NCI-H2196 treated with DMSO at 0.1 percent for 48 hours (cell line): Measurements from ENCODE around the gene ADAM12.
"Not testable (repeated sequence)": the region's sequence is repeated elsewhere in the genome, so short reads cannot be mapped to it uniquely, and the experiment has no call there.

Source experiments
- DNase-seq: peaks from one replicate; lab custom pipeline; 2025; ENCODE audit not compliant: unreplicated experiment; lab: John Stamatoyannopoulos, UW

ADAM12 gene

DNA sequence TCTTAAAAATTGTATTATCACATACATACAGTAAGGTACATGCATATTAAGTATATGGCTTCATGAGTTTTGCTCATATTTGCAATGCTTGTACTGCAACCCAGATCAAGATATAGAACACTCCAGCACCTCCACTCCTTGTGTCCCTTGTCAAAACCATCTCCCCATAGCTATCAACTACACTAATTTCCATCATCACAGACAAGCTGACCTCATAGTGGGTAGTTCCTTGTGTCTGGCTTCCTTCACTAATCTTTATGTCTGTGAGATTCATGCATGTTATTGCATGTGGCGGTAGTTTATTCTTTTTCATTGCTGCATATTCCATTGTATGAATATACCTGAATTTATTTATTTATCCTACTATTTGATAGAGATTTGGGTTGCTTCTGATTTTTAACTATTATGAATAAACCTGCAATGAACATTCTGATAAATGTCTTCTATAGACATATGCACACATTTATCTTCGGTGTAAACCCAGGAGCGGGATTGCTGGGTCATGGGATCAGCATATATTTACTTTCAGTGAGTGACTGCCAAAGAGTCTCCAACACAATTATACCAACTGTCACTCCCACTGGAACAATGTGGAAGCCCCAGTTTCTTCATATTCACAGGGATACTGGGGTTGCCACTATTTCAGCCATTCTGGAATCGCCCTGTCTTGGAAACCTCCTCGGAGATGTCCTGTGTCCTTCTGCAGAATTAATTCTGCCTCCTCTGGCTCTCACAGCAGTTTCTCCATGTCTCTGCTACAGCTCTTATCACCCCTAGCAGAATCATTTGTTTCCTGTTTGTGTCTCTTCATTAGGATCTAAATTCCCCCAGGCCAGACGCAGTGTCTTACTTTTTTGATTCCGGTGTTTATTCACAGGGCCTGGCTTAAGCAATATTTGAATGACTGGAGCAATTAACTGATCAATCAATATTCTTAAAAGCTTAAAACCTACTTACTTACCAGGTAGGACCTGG, 14.7 kb upstream of the ADAM12 start:
- DNase-seq = no peak

DNA sequence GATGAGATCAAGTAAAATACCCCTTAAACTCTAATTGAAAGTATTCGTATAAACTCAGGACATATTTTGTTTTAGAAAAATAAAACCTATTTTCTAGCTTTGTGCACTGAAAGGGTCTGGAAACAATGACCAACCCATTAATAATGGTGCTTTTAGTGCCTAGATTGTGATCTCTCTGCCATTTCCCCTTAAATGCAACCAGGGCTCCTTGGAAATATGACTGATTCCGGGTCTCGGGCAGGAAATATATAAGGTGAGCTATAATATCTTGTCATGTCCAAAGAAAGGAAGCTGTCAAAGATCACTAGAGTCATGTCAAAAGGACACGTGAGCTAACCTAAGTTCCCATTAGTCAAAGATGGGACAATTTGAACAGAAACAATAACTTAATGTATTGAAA, 12.4 kb upstream of the ADAM12 start:
- DNase-seq = no peak

DNA sequence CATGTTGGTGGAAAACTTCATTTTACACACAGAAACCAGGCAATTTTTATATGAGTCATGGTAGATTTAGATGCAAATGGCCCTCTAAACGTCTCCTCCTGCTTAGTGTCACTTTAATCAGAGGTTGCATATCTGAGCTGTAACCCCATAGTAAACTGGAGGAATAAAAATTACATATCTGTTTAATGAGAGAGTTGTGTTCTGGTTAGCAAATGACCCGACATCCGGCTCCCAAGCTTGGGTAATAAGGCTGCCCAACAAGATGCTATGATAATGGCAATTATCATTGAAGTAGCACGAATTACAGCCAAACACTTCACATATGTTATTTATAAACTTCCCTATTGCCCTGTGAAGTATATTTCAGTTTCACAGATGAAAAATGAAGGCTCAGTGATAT, 10.6 kb upstream of the ADAM12 start:
- no peak for DNase-seq

DNA sequence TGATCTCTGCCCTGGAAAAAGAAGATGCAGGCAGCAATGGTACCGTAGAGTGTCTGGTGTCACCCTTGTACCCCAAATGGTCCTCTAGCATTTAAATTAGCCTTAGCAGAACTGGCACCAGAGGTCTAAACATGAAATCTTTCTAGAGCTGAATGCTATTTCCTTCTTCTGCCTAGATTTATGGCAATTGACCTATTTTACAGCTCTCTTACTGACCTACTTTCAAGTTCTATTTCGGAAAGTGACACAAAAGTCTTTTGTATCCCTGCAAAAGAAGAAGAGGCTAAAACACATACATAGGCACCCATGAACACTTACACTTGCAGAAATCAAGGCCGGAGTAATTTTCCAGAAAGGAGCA, 10.1 kb upstream of the ADAM12 start:
- DNase-seq = no peak

DNA sequence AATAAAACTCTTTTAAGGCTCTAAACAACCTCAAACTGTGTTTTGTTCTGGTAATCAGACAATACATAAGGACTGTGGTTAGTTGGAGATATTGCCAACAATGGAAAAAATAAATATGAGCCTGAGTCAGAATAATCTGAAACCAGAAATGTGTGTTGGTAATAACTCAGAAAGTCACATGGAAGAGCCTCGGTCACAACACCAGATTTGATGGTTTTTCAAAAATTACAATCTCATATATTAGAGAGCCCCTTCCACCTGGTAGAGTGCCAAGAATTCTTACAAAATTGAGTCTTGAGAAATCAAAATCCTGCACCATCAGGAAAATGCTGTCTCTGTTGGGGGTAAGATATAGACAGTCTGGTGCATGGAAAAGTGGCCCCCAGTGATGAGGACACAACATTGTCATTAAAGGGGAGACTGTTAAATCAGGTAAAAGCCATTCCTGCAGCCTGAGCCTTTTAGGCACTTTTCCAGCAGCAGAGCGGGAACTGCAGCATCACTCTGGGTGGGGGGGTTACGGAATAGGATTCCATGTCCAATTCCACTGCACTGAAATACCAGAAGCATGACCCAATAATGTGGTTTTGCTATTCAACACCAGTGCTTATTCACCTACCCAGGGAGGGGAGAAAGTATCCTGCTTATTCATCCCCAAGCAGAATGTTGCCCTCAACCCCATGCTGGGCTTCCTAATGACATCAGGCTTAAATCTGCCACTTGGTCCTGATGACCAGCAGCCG, 9.5 kb upstream of the ADAM12 start:
- no peak for DNase-seq

DNA sequence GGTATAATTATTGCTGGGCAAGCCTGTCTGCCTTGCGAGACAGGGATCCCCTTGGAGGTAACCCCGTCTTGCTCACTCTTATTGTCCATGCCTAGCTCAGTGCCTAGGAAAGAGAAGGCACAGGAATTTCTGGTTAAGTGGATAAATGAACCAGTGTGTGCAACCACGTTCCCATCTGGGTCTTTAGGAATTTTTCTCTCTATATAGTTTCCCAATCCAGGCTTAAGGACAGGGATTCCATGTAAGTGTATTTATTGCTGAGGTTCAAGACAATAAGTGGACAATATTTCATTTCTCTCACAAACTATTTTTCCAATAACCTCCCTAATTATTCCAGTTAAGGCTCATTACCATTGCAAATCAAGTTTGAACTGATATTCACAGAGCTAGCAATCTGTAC, 8.9 kb upstream of the ADAM12 start:
- no peak for DNase-seq

DNA sequence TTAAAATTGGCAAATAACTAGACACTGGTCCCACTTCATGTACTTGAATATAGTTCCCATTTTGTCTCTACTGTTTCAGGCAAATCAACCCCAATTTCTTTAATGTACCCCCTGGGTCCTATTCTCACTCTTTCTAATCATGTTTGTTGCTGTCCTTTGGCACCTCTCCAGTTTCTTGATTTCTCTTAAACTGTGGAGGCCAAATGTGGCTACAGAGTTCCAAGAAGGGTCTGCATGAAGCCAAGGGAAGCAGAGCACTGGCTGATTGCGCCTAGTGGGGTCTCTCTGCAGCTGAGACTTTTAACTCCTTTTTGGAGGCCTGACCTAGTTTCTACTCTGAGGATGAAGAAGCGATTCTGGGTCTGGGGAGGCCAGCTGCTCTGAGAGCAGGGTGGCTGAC, 6.7 kb upstream of the ADAM12 start:
- no peak for DNase-seq

DNA sequence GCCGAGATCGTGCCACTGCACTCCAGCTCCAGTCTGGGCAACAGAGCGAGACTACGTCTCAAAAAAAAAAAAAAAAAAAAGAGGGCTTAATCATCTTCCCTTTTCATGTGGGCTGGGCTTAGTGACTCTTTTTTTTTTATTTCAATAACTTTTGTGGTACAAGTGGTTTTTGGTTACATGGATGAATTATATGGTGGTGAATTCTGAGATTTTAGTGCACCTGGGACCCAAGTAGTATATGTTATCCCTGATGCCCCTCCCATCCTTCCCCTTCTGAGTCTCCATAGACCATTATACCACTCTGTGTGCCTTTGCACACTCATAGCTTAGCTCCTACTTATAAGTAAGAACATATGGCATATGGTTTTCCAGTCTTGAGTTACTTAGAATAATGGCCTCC, 4.8 kb upstream of the ADAM12 start:
- DNase-seq = no peak

DNA sequence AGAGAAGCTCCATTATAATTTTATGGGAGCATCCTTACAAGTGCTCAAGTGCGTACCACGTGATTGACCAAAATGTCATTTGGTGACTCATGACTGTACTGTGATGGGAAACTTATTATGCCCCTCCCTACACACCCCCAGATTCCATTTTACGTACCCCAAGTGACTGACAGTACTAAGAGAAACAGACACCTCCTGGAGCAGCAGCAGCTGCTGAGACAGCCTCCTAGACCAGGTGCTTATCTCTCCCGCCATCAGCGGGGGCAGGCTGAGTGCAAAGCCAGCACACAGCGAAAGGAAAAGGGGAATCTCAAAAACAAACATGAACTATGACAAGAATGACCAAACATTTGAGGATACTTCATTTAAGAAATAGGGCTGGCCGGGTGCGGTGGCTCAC, 4.2 kb upstream of the ADAM12 start:
- no peak for DNase-seq

DNA sequence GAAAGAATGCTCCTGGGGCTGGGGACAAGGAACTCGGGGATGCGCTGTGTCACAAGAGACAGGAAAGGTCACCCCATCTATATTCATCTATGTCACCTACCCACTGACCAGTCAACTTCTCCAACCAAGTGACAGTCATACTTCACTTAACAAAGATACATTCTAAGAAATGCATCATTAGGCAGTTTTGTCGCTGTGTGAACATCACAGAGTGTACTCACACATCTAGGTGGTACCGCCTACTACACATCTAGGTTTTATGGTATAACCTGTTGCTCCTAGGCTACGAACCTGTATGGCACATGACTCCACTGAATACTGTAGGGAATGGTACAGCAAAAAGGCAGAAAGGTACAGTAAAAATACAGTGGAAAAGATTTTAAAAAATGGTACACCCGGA, 3.8 kb upstream of the ADAM12 start:
- DNase-seq = no peak

DNA sequence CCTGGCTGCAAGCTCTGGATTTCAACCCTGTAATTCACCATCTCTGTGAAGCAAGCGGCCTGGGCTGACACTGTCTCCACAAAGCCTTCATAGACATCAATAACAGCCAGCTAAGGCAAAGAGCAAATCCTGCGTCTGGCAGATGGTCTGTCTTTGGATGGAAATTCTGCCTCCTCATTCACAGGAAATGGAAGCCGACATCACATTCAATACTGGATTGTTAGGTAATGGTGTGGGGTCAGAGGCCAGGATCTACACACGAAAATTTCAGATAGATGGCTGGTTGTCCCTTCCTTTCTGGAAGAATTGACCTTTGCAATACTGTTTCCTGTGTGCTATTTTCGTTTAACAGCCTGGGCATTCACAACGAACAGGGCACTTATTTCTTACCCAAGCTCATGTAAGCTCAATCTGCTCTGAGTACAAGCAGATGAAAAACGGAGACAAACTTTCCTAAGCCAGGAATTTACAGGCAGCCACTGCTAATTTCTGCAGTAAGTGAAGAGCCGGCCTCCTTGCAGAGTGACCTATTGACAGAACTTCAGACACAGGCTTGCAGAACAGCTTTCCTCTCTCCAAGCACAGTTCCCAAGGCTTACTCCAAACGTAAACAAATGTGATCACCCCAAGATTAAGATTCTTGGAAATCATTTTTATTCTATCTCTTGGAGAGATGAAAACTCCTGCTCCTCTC, 3.1 kb upstream of the ADAM12 start:
- DNase-seq = no peak

DNA sequence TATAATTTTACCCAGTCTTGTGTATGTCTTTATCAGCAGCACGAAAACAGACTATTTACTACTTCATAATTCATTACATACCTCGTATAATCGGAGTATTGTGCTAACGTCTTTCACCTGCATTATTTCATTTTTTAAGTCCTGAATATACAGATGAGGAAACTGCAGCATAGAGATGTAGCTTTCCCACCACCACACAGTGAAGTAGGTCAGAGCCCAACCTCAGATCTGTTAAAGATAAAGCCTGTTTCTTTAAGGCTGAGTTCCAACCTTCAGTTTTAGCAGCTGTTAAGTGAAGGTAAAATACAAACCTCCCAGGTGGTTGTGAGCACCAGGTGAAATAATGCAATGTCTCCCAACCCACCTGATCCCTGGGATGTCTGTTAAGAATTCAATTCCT, 2.0 kb upstream of the ADAM12 start:
- no peak for DNase-seq

DNA sequence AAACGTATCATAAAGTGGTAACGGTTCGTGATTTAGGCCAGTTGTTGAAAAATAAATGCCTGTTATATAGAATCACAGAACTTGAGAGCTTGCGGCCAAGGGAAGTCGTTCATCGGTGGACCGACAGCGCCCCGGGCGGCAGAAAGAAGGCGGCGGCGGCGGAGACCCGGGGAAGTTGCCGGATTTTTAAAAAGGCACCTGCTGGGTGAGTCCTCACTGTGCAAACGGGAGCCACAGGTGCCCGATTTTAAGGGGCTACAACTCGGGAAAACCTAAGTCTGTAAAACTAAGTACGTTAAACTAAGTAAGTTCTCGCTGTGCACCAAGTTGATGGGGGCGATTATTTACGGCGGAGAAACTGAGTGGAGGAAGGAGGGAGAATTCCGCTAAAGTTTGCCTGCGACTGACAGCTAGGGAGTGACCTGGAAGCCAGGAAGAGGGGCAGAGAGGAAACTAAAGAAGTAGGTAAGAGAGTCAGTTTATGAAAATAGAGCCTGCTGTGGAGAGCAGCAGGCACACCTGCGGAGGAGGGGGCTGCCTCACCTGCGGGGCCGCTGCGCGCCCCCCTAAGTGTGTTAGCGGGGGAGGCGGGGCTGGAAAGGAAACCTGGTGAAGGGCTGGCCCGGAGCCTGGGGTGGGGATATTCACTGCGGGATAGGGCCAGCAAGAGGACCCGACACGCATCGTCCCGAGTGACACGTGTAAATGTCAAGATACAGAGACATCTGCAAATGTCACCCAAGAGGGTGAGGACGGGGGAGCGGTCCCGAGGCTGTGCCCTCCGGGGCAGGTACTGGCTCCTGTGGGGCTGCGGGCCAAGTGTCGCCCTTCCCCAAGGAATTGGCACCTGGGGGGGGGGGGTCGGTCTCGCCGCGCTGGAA, 996 bp downstream of the ADAM12 start:
- peak; percentile 31 for DNase-seq

DNA sequence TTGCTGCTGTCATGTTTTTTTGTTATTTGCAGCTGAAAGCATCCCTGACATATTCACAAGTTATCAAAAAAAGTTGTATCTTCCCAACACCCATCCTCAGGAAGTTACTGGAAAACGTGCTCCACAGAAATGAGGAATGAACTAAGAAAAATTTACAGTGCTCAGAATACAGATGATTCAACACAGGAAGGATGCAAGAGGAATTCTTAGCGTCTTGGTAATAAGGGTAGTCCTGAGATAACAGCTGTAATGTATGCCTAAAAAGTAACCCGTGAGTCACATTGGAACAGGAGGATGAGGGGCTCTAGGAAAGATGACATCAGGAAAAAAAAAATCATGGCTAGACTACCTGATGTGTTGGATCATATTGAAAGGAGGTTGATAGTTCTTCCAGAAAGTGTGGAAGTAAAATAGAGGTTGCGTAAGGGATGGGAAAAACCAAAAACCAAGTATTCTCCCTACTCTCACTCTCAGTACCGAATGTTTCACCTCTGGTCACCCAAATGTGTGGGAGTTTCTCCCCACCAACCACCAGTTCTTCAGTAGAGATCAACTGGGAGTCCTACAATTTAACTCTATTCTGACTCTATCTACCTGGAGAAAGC, 3.9 kb downstream of the ADAM12 start:
- no peak for DNase-seq

DNA sequence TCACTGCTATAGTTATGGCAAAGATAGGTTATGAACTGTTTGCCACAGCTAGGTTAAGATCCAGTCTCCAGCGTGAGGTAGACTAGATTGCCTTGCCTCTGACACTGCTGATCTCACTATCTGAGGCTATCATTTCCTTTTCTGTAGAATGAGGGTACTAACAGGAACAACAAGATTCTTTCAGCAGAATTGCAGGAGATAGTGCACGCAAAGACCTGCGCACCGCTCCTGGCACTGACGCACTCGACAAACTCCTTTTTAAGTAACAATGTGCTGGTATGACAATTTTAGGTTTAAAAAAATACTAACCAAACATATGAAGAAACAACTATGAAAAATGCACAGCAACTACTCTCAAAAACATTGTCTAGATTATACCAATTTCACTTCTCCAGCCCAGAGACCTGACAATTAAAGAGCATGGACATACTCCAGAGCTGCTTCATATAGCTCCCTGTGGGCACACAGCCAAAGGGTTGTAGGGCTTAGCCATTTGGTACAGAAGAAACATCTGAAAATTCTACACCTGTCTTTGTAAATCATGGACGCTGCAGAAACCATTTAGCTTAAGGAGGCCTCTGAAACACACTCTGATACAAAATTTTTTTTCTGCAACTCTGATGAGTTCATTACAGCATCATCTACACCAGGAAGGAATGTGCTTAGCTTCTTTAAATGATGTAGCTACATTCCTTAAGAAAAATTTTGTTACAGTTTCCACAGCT, 7.8 kb downstream of the ADAM12 start:
- no peak for DNase-seq

DNA sequence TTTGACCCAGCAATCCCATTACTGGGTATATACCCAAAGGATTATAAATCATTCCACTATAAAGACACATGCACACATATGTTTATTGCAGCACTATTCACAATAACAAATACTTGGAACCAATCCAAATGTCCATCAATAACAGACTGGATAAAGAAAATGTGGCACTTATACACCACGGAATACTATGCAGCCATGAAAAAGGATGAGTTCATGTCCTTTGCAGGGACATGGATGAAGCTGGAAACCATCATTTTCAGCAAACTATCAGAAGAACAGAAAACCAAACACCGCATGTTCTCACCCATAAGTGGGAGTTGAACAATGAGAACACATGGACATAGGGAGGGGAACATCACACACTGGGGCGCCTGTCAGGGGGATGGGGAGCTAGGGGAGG, 9.1 kb downstream of the ADAM12 start:
- not testable (repeated sequence) for DNase-seq

DNA sequence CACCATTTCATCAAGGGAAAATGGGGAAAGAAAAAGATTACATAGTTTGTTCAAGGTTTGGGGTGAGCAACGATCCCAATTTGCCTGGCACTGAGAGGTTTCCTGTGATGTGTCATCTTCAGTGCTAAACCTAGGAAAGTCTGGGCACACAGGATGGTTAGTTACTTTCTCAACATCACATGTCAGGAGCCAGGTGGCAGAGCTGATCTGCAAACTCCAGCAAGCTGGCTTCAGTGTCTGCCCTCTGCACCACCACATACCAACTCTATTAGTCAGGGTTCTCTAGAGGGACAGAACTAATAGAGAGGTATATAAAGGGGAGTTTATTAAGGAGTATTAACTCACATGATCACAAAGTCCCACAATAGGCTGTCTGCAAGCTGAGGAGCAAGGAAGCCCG, 11.3 kb downstream of the ADAM12 start:
- DNase-seq = no peak

DNA sequence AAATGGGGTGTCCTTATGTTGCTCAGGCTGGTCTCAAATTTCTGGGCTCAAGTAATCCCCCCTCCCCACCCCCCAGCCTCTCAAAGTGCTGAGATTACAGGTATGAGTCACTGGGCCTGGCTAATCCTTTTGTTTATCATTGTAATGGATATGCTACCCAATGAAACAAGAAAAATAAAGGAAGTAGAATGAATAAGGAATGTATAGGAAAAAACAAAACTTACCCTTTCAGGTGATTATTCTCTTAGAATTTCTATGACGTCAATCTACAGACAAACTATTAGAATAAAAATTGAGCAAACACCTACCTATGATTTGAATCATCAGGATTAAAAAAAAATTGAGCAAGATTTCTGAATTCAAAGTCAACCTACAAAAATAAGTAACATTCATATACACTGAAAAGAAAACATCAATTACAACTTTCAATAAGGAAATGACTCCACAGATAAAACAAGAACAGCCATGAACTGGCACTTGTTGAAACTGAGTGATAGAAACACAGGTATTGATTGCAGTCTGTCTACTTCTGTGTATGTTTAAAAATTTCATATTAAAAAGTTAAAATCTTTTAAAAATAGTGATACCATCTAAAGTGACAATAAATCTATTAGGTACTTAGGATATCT, 12.2 kb downstream of the ADAM12 start:
- no peak for DNase-seq

DNA sequence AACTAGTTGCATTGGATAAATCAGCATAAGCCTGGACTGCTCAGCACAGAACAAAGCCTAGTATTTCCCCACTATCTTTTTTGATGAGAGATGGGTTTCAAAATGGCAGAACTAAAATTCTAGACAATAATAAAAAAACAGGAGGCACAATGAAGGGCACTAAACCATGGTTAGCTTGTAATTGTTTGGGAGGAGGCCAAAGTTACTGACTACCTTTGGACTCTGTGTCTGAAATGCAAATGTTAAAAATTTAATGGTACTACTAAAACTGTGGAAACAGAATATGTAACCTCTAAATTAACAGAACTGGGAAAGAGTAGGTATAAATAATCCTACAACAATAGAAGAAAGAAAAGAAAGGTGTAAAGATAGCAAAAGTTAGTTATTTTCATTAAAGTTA, 13.0 kb downstream of the ADAM12 start:
- no peak for DNase-seq
